HUES48 (cell line): ENCODE measurements around the gene ADSS1.

Source experiments
- H3K27ac ChIP-seq: one replicate; pipeline ENCODE4 v1.7.0; 2013; ENCODE audit warnings: low read depth, low read length, inconsistent platforms
- H3K27me3 ChIP-seq: 2 replicates; pipeline ENCODE4 v1.6.1; 2013; ENCODE audit warnings: mild to moderate bottlenecking, low read length; ENCODE audit not compliant: control insufficient read depth, insufficient read depth
- H3K36me3 ChIP-seq: 2 replicates; pipeline ENCODE4 v1.6.1; 2013; ENCODE audit warnings: low read length; ENCODE audit not compliant: control insufficient read depth, insufficient read depth
- H3K4me1 ChIP-seq: 2 replicates; pipeline ENCODE4 v1.6.1; 2013; ENCODE audit warnings: mild to moderate bottlenecking, low read length; ENCODE audit not compliant: control insufficient read depth, insufficient read depth
- H3K4me3 ChIP-seq: 2 replicates; pipeline ENCODE4 v1.5.1; 2013; ENCODE audit warnings: mild to moderate bottlenecking, low read depth, low read length
- H3K9ac ChIP-seq: 2 replicates; pipeline ENCODE4 v1.6.1; 2013; ENCODE audit warnings: mild to moderate bottlenecking, low read depth, low read length, moderate library complexity
- H3K9me3 ChIP-seq: 2 replicates; pipeline ENCODE4 v1.6.1; 2013; ENCODE audit warnings: low read length; ENCODE audit not compliant: control insufficient read depth, insufficient read depth

ADSS1 gene

DNA sequence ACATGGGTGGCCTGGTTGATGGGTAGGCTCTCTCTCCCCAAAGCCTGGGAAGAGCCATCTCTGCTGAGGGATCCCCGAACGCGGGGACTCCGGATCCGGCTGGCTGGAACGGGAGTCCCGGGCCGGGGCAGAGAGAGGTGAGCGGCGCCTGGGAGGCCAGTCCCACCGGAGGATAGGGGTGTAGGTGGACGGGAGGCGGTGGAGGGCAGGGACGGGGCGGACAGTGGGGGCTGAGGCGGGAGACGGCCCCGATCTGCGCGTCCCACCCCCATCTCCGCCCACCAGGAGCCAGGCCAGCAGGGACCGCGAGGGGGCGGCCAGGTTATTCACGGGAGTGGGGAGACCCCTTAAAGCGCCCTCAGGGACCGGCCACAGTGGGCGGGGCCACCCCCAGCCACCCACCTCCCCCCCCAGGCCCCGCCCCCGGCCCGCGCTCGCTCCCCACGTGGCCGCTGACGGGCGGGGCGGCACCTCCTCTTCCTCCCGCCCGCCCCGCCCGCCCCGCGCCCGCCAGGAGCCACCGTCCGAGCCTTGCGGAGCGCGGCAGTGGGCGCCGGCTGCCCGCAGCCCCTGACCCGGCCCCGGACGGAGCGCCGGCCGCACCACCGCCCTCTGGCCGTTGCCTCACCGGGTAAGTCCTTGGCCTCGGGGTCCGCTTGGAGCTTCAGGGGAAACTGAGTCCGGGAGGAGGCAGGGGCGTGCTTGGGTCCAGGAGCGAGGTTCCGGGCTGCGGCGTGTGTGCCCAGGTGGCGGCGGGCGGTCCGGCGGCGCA, 34.7 kb upstream of the ADSS1 start, which contains the start of gene INF2:
Gene INF2 (plus strand): TSS at position 510 of the 772 bp plus-strand sequence. CDS start 11,748 bp downstream, outside the sequence.
- peak within 1 kb of the TSS; percentile 48 for H3K27ac ChIP-seq
- no peaks in the 10 kb centered on the region for H3K9me3 ChIP-seq
- no peaks in the 10 kb centered on the region for H3K36me3 ChIP-seq
- peak within 1 kb of the TSS; percentile 70 for H3K4me3 ChIP-seq
- H3K9ac ChIP-seq, result peak within 1 kb of the TSS; percentile 37; the same call in 1 of the 2 replicates
- H3K27me3 ChIP-seq, result no peaks in the 10 kb centered on the region
- peaks cover 39% of the 10 kb centered on the region for H3K4me1 ChIP-seq

DNA sequence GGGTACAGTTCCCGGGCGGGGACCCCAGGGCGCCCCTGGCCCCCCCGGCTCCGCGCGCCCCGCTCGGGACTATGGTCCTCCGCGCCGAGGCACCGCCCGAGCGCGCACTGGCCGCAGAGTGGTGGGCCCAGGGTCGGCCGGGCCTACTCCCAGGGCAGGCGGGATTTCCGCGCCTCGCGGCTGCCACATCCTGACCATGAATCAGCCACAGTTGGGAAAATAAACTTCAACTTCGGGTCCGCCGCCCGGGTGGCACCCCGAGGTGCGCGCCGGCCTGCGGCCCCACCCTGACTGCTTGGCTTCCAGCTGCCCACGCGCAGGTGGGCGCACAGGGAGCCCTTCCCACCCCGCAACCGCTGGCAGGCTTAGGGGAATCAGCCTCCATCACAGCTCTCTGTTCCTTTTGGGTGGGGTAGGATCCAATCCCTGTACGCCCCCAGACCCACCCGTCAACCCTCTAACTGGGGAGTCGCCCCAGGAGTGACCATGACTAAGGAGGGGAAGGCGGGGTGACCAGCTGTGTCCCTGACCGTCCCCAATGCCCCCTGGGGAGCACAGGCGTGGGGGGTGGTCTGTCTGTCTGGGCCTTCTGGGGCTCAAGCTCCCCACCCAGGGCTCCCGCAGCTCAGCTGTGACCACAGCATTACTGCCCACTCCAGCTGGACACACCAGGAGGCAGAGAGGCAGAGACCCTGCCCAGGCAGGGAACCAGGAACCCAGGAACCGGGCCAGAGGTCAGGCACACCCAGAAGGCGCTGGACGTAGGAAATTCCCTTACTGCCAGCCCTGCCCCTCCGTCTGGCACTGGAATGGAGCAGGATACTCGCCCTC, 33.9 kb upstream of the ADSS1 start:
- Histone ChIP-seq H3K9ac (peak overlapping the region; percentile 37; the same call in 1 of the 2 replicates), H3K27ac (no peak overlapping the region), H3K4me1 (peaks cover 43% of the 10 kb centered on the region), H3K36me3 (no peaks in the 10 kb centered on the region), H3K9me3 (no peaks in the 10 kb centered on the region), H3K4me3 (peak overlapping the region; percentile 70), H3K27me3 (no peaks in the 10 kb centered on the region)

- peak overlapping the region; percentile 14; the same call in 1 of the 2 replicates for H3K4me3 ChIP-seq
- H3K9ac ChIP-seq, result no peak overlapping the region
- H3K36me3 ChIP-seq, result peaks cover 3% of the 10 kb centered on the region
- no peaks in the 10 kb centered on the region for H3K27me3 ChIP-seq
- peaks cover 45% of the 10 kb centered on the region for H3K4me1 ChIP-seq
- H3K27ac ChIP-seq, result no peak overlapping the region
- no peaks in the 10 kb centered on the region for H3K9me3 ChIP-seq
Observed at GRCh38 chr14:104690861-104691455, 33.1 kb upstream of the ADSS1 start.

- H3K36me3 ChIP-seq, result peaks cover 8% of the 10 kb centered on the region
- H3K9ac ChIP-seq, result no peak overlapping the region
- no peaks in the 10 kb centered on the region for H3K27me3 ChIP-seq
- H3K4me1 ChIP-seq, result peaks cover 45% of the 10 kb centered on the region
- H3K4me3 ChIP-seq, result no peak overlapping the region
- no peaks in the 10 kb centered on the region for H3K9me3 ChIP-seq
- H3K27ac ChIP-seq, result no peak overlapping the region
Observed at GRCh38 chr14:104691546-104692260, 32.3 kb upstream of the ADSS1 start.

DNA sequence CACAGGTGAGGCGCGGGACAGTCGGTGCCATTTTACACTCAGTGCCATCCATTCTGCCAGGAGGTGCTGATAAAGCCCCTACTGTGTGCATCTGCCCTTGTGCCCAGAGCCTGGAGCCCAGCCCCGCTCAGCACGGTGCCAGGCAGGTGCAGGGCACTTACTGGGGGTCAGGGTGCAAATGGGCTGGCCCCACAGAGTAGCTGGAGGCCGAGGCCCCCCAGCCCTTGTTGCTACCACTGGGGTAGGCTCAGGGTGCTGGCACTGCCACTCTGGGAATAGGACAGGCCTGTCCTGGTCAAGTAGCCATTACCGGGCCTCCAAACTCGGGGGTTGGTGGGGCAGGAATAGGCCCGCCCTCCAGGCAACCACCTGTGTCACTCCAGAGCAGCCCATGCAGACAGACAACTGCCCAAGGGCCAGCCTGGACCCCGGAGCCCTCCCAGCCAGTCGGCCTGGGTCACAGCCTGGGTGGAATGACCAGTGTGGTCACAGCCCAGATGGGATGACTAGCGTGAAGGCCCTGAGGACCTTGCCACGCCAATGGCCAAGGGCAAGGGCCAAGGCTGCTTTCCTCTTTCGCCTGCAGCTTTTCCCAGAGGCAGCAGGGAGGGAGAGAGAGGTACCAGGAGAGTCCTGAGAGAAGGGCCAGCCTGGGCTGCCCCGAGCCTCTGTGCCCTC, 31.6 kb upstream of the ADSS1 start:
- Histone ChIP-seq H3K27me3 (no peaks in the 10 kb centered on the region), H3K27ac (no peak overlapping the region), H3K9ac (no peak overlapping the region), H3K4me3 (no peak overlapping the region), H3K36me3 (peaks cover 8% of the 10 kb centered on the region), H3K9me3 (no peaks in the 10 kb centered on the region), H3K4me1 (peaks cover 44% of the 10 kb centered on the region)

DNA sequence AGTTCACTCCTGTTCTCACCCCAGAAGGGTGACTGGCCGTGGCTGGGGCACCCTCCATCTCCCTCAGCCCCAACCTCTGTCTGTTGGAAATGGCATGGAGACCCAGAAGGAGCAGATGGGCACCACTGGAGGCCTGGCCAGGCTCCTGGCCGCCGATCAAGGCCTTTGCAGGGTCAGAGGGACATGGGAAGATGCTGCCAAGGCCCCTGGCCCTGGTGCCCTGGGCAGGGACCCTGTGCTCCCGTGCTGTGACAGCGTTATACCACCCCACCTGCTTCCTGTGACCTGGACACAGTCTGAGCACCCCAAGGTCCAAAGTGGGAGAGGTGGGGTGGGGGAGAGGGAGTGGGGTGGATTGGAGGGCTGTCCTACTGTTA, 31.1 kb upstream of the ADSS1 start:
- Histone ChIP-seq H3K27ac (no peak overlapping the region), H3K36me3 (peaks cover 8% of the 10 kb centered on the region), H3K9ac (no peak overlapping the region), H3K9me3 (no peaks in the 10 kb centered on the region), H3K4me1 (peaks cover 39% of the 10 kb centered on the region), H3K27me3 (no peaks in the 10 kb centered on the region), H3K4me3 (no peak overlapping the region)

DNA sequence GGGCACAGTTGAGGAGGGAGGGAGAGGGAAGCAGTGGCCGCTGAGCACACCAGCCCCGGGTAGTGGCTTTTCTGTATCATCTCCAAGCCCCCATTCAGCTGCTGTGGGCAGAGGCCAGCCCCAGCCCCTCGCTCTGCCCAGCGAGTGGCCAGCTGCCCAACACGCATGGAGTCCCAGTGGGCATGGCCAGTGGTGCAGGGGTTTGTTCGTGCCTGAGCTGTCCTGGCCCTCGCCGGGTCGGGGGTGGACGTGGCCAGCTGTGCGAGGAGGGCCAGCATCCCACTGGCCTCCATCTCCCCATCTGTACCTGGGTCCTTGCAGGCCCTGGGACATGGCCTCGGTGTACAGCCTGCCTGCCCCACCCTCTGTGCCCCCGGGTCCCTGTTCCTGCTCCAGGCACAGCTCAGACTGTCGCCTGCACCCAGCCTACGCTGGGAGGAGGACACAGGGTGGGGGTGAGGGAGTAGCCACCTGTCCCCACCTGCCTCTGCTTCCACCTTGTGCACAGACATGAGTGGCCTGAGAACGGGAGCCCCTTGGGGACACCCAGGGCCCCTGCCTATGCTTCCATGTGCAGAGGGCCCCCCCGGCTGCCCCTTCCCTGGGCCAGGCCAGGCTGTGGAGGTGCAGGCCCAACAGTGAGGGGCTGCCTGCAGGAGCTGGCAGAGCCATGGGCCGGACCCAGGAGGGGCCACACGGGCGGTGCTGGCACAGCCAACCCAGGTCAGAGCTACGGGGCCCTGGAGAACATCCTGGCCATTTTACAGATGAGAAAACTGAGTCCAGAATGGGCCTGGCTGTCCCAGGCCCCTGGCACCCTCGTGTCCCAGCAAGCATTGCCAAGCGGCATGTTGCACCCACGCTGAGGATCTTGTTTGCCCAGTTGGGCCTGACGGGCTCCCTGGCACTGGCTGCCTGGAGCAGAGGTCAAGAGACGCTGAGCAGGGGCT, 30.3 kb upstream of the ADSS1 start:
- H3K27me3 ChIP-seq, result no peaks in the 10 kb centered on the region
- peaks cover 8% of the 10 kb centered on the region for H3K36me3 ChIP-seq
- H3K4me1 ChIP-seq, result peaks cover 31% of the 10 kb centered on the region
- no peak overlapping the region for H3K4me3 ChIP-seq
- H3K9me3 ChIP-seq, result no peaks in the 10 kb centered on the region
- no peak overlapping the region for H3K9ac ChIP-seq
- H3K27ac ChIP-seq, result no peak overlapping the region

- no peak overlapping the region for H3K4me3 ChIP-seq
- no peak overlapping the region for H3K9ac ChIP-seq
- H3K27ac ChIP-seq, result no peak overlapping the region
- H3K9me3 ChIP-seq, result no peaks in the 10 kb centered on the region
- H3K4me1 ChIP-seq, result peaks cover 28% of the 10 kb centered on the region
- H3K27me3 ChIP-seq, result no peaks in the 10 kb centered on the region
- H3K36me3 ChIP-seq, result peaks cover 8% of the 10 kb centered on the region
Observed at GRCh38 chr14:104694475-104694950, 29.5 kb upstream of the ADSS1 start.

GRCh38 chr14:104694991-104695659, 28.9 kb upstream of the ADSS1 start:
- H3K4me1 ChIP-seq, result peaks cover 31% of the 10 kb centered on the region
- H3K27ac ChIP-seq, result no peak overlapping the region
- no peaks in the 10 kb centered on the region for H3K9me3 ChIP-seq
- peaks cover 8% of the 10 kb centered on the region for H3K36me3 ChIP-seq
- no peaks in the 10 kb centered on the region for H3K27me3 ChIP-seq
- H3K9ac ChIP-seq, result no peak overlapping the region
- H3K4me3 ChIP-seq, result no peak overlapping the region
